DND-41 (cell line): ENCODE results near the gene BRPF1.

ENCODE experiments used
- EZH2 ChIP-seq: IDR thresholded peaks from 3 replicates; pipeline ENCODE4 v1.6.1; 2012; ENCODE audit warnings: borderline replicate concordance, low read depth, mild to moderate bottlenecking, moderate library complexity, low read length, inconsistent platforms; ENCODE audit not compliant: severe bottlenecking
- TF ChIP-seq, protein P1 (sequence below): IDR thresholded peaks from 2 replicates; pipeline ENCODE4 v1.5.1; 2012; ENCODE audit warnings: borderline replicate concordance, low read length, moderate library complexity, mild to moderate bottlenecking; ENCODE audit not compliant: poor library complexity, severe bottlenecking; ENCODE audit errors: extremely low read depth

GRCh38 chr3:9703240-9703639, 28.3 kb upstream of the BRPF1 start:
- TF ChIP-seq EZH2 = no peak
- TF ChIP-seq, protein P1, sequence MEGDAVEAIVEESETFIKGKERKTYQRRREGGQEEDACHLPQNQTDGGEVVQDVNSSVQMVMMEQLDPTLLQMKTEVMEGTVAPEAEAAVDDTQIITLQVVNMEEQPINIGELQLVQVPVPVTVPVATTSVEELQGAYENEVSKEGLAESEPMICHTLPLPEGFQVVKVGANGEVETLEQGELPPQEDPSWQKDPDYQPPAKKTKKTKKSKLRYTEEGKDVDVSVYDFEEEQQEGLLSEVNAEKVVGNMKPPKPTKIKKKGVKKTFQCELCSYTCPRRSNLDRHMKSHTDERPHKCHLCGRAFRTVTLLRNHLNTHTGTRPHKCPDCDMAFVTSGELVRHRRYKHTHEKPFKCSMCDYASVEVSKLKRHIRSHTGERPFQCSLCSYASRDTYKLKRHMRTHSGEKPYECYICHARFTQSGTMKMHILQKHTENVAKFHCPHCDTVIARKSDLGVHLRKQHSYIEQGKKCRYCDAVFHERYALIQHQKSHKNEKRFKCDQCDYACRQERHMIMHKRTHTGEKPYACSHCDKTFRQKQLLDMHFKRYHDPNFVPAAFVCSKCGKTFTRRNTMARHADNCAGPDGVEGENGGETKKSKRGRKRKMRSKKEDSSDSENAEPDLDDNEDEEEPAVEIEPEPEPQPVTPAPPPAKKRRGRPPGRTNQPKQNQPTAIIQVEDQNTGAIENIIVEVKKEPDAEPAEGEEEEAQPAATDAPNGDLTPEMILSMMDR = no peak
